Neural progenitor cell (in vitro differentiated cells): ENCODE data around the gene CHRDL2. TPM values are rescaled to one million over a fixed set of nuclear protein-coding genes. Genes with fewer than 3 reads are reported as not detected.

Experiments used
- DNase-seq: peaks from one replicate; pipeline ENCODE4 v3.0.0-alpha.2; 2016; ENCODE audit warnings: low spot score
- H2AFZ ChIP-seq: fragments of 200-600 bp; sonication (generic); replicated peaks from 2 replicates; pipeline ENCODE4 v1.6.1; 2016; ENCODE audit warnings: antibody characterized with exemption
- H3F3A ChIP-seq: fragments of 200-600 bp; sonication (generic); 2 replicates; pipeline ENCODE4 v1.6.1; 2016; ENCODE audit warnings: antibody characterized with exemption, low read depth
- H3K27ac ChIP-seq: fragments of 200-600 bp; sonication (generic); 2 replicates; pipeline ENCODE4 v1.5.1; 2016; ENCODE audit warnings: mild to moderate bottlenecking
- H3K27me3 ChIP-seq: fragments of 200-600 bp; sonication (generic); 2 replicates; pipeline ENCODE4 v1.6.1; 2016; ENCODE audit warnings: mild to moderate bottlenecking, moderate library complexity
- H3K36me3 ChIP-seq: fragments of 200-600 bp; sonication (generic); 2 replicates; pipeline ENCODE4 v1.5.1; 2016
- H3K4me1 ChIP-seq: fragments of 200-600 bp; sonication (generic); 2 replicates; pipeline ENCODE4 v1.6.1; 2016; ENCODE audit warnings: mixed run types
- H3K4me2 ChIP-seq: fragments of 200-600 bp; sonication (generic); 2 replicates; pipeline ENCODE4 v1.6.1; 2016
- H3K4me3 ChIP-seq: fragments of 200-600 bp; sonication (generic); 2 replicates; pipeline ENCODE4 v1.5.1; 2016
- H3K79me2 ChIP-seq: fragments of 200-600 bp; sonication (generic); 2 replicates; pipeline ENCODE4 v1.6.1; 2016; ENCODE audit warnings: low read depth
- H3K9ac ChIP-seq: fragments of 200-600 bp; sonication (generic); 2 replicates; pipeline ENCODE4 v1.6.1; 2016
- H3K9me3 ChIP-seq: fragments of 200-600 bp; sonication (generic); 2 replicates; pipeline ENCODE4 v1.5.1; 2016; ENCODE audit warnings: low read depth
- H4K20me1 ChIP-seq: fragments of 200-600 bp; sonication (generic); 2 replicates; pipeline ENCODE4 v1.6.1; 2016; ENCODE audit warnings: low read depth
- H3K27ac Mint-ChIP-seq: 3 replicates; pipeline ENCODE4 v1.8.0; 2021; ENCODE audit warnings: mixed read lengths
- H3K27me3 Mint-ChIP-seq: 2 replicates; pipeline ENCODE4 v1.8.0; 2022; ENCODE audit warnings: low read depth, mild to moderate bottlenecking, inconsistent platforms, moderate library complexity, mixed read lengths; ENCODE audit not compliant: insufficient read depth
- H3K36me3 Mint-ChIP-seq: 3 replicates; pipeline ENCODE4 v1.8.0; 2021; ENCODE audit warnings: mixed read lengths
- H3K4me1 Mint-ChIP-seq: 3 replicates; pipeline ENCODE4 v1.8.0; 2021; ENCODE audit warnings: mixed read lengths
- H3K4me3 Mint-ChIP-seq: 3 replicates; pipeline ENCODE4 v1.8.0; 2021; ENCODE audit warnings: mild to moderate bottlenecking, moderate library complexity, mixed read lengths
- H3K9me3 Mint-ChIP-seq: 3 replicates; pipeline ENCODE4 v1.8.0; 2020; ENCODE audit warnings: mixed read lengths
- EZH2 ChIP-seq: fragments of 200-600 bp; sonication (generic); IDR thresholded peaks from 2 replicates; pipeline ENCODE4 v1.6.1; 2017; ENCODE audit warnings: antibody characterized with exemption, mild to moderate bottlenecking, moderate library complexity
- EZH2phosphoT487 ChIP-seq: fragments of 200-600 bp; sonication (generic); IDR thresholded peaks from 2 replicates; pipeline ENCODE4 v1.6.1; 2017; ENCODE audit warnings: antibody characterized with exemption
- total RNA-seq: library from RNA; depleted of rRNA; stranded (reverse); fragments of >200 nt; gene quantifications from 2 replicates; pipeline ENCODE4 v1.2.3, GENCODE V29; 2015; ENCODE audit warnings: low replicate concordance
- TF ChIP-seq, protein P1 (sequence below): fragments of 200-600 bp; sonication (generic); IDR thresholded peaks from 2 replicates; pipeline ENCODE4 v1.5.1; 2017; ENCODE audit warnings: antibody characterized with exemption, mild to moderate bottlenecking

Gene CHRDL2
- total RNA-seq, 1 donor from 2014 or later = not detected

DNA sequence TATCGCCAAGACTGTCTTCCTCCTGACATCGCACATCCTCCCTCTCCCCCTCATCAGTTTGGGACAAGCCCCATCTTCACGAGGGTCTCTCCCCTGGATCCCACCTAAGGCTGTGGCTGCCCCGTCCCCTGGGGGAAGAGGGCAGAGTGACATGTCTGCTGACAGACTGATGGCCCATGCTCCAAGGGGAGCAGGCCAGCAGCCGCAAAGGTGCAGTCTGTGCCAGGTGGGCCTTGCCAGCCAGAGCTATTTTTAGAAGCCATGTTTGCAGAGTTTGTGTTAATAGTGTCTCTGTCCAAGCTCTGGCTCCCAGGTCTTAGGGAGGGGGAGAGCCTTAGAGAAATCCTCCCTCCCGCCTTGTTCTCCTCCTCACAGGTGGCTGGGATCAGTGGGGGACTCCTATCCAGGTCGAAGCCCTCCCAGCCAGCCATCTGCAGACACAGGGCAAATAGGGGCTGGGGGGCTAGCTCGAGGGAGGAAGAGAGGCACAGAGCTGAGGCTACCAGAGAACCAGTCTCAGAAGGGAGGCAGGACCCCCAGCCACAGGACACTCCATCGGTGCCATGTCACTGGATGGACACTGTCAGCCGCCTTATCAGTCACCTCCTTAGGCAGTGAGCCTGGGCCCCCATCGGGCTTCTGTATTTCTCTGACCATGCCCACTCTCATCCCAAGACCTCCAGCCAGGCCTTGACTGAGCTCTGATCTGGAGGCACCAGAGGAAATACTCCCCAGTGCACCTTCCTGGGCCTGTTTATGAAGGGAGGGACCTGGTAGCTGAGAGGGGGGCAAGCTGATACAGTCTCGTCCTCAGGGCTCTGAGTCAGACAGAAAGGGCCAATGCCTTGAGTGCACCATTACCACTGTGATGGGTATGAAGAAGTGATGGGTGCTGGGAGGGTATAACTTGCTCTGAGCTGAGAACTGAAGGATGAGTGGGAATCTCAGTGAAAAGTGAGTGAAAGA is 49.3 kb downstream of the CHRDL2 start:
- H3K27me3 ChIP-seq = peaks cover 13% of the 10 kb centered on the region
- H3K27ac ChIP-seq = no peak overlapping the region
- no peak overlapping the region for H3K4me3 ChIP-seq
- H3F3A ChIP-seq = no peaks in the 10 kb centered on the region
- H3K9me3 ChIP-seq = no peaks in the 10 kb centered on the region
- DNase-seq = no peak
- Mint-ChIP-seq H3K36me3 (no peaks in the 10 kb centered on the region), H3K4me1 (peaks cover 2% of the 10 kb centered on the region), H3K9me3 (no peaks in the 10 kb centered on the region), H3K4me3 (peak overlapping the region; percentile 51), H3K27me3 (no peaks in the 10 kb centered on the region), H3K27ac (no peak overlapping the region)
- TF ChIP-seq EZH2 = no peak
- TF ChIP-seq, protein P1, sequence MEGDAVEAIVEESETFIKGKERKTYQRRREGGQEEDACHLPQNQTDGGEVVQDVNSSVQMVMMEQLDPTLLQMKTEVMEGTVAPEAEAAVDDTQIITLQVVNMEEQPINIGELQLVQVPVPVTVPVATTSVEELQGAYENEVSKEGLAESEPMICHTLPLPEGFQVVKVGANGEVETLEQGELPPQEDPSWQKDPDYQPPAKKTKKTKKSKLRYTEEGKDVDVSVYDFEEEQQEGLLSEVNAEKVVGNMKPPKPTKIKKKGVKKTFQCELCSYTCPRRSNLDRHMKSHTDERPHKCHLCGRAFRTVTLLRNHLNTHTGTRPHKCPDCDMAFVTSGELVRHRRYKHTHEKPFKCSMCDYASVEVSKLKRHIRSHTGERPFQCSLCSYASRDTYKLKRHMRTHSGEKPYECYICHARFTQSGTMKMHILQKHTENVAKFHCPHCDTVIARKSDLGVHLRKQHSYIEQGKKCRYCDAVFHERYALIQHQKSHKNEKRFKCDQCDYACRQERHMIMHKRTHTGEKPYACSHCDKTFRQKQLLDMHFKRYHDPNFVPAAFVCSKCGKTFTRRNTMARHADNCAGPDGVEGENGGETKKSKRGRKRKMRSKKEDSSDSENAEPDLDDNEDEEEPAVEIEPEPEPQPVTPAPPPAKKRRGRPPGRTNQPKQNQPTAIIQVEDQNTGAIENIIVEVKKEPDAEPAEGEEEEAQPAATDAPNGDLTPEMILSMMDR = no peak
- TF ChIP-seq EZH2phosphoT487 = no peak
- H4K20me1 ChIP-seq = no peaks in the 10 kb centered on the region
- H3K79me2 ChIP-seq = no peaks in the 10 kb centered on the region
- peaks cover 2% of the 10 kb centered on the region for H3K4me1 ChIP-seq
- no peak overlapping the region for H2AFZ ChIP-seq
- H3K36me3 ChIP-seq = no peaks in the 10 kb centered on the region
- H3K9ac ChIP-seq = no peak overlapping the region
- H3K4me2 ChIP-seq = no peak overlapping the region

DNA sequence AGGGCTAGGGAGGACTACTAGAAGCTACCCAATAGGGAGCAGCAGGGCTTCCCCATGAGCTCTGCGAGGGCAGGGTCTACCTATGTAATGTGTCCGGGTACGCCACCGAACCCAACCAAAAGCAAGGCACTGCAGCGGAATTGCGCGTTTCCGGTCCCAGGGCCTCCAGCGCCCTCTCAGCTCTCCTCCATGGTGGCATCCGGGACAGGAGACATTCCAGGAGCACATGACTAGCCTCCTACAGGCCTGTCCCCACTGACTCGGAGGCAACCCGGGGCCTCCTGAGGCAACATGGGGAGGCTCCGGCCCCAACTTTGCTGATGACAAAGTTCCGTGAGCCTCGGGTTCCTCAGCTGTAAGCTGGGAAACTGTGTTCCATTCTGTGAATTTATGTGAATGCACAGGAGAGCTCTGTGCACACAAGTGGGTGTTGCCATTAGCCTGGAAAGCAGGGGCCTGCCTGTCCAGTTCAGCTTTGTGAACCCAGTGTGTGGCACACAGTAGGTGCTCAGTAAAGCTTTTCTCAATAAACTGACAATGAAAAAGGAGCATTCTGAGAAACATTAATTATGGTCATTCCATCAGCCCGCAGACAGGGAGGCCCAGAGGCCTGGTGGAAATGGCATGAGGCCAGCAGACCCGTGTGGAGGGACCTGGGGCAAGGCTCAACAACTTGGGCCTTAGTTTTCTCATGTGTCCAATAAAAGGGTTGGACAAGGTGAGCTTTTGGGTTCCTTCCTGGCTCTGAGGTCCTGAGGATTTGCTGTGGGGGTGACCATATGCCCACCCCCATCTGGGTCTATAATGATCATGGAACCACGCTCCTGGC is 50.3 kb downstream of the CHRDL2 start:
- Histone ChIP-seq H4K20me1 (no peaks in the 10 kb centered on the region), H2AFZ (no peak overlapping the region), H3F3A (no peaks in the 10 kb centered on the region), H3K4me1 (peaks cover 2% of the 10 kb centered on the region), H3K9me3 (no peaks in the 10 kb centered on the region), H3K4me2 (no peak overlapping the region), H3K27me3 (peaks cover 13% of the 10 kb centered on the region), H3K27ac (no peak overlapping the region), H3K79me2 (no peaks in the 10 kb centered on the region), H3K4me3 (no peak overlapping the region), H3K36me3 (no peaks in the 10 kb centered on the region), H3K9ac (no peak overlapping the region)
- Mint-ChIP-seq H3K36me3 (no peaks in the 10 kb centered on the region), H3K9me3 (no peaks in the 10 kb centered on the region), H3K4me1 (peaks cover 2% of the 10 kb centered on the region), H3K4me3 (no peak overlapping the region), H3K27ac (no peak overlapping the region), H3K27me3 (no peaks in the 10 kb centered on the region)
- TF ChIP-seq EZH2phosphoT487 (no peak), EZH2 (no peak)
- TF ChIP-seq, protein P1 = no peak
- no peak for DNase-seq

DNA sequence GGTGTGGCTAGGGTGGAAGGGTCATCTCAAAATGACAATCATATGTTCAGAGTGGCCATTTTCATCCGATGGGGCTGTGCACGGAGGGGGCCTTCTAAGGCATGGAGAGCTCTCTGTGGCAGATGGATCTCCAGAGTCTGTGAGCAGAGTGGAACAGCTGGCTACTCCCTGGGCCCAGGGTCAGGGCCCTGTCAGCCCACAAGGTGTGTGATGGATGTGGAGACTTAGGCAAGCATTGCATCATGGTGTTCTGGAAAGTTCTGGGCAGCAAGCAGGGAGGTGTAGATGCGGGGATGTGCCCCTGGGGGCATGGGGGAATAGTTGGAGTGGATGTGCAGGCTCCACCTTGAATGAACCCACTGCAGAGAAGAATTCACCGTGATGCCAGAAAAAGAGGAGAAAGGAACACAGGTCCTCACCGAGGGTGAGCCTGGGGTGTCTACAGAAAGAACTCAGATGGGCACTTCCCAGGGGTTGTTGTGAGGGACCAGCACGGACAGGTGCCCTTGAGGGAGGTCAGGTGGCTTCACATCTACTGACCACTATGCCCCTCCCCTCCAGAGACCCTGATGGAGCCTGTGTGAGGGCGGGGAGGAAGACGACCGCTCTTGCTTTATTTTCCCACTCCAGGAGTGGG is 51.1 kb downstream of the CHRDL2 start:
- Histone ChIP-seq H3K4me2 (no peak overlapping the region), H3K27ac (no peak overlapping the region), H3F3A (no peaks in the 10 kb centered on the region), H3K9ac (no peak overlapping the region), H4K20me1 (no peaks in the 10 kb centered on the region), H2AFZ (no peak overlapping the region), H3K9me3 (no peaks in the 10 kb centered on the region), H3K27me3 (peaks cover 13% of the 10 kb centered on the region), H3K79me2 (no peaks in the 10 kb centered on the region), H3K4me3 (no peak overlapping the region), H3K4me1 (peaks cover 2% of the 10 kb centered on the region), H3K36me3 (no peaks in the 10 kb centered on the region)
- TF ChIP-seq EZH2phosphoT487 (no peak), EZH2 (no peak)
- TF ChIP-seq, protein P1 = no peak
- H3K27ac Mint-ChIP-seq = no peak overlapping the region
- no peak for DNase-seq
- H3K4me1 Mint-ChIP-seq = peaks cover 2% of the 10 kb centered on the region
- H3K4me3 Mint-ChIP-seq = no peak overlapping the region
- no peaks in the 10 kb centered on the region for H3K36me3 Mint-ChIP-seq
- no peaks in the 10 kb centered on the region for H3K27me3 Mint-ChIP-seq
- H3K9me3 Mint-ChIP-seq = no peaks in the 10 kb centered on the region
